DND-41 (cell line): ENCODE measurements around the gene TAB2.

Source experiments
- EZH2 ChIP-seq: IDR thresholded peaks from 3 replicates; pipeline ENCODE4 v1.6.1; 2012; ENCODE audit warnings: borderline replicate concordance, low read depth, mild to moderate bottlenecking, moderate library complexity, low read length, inconsistent platforms; ENCODE audit not compliant: severe bottlenecking
- TF ChIP-seq, protein P1 (sequence below): IDR thresholded peaks from 2 replicates; pipeline ENCODE4 v1.5.1; 2012; ENCODE audit warnings: borderline replicate concordance, low read length, moderate library complexity, mild to moderate bottlenecking; ENCODE audit not compliant: poor library complexity, severe bottlenecking; ENCODE audit errors: extremely low read depth

DNA sequence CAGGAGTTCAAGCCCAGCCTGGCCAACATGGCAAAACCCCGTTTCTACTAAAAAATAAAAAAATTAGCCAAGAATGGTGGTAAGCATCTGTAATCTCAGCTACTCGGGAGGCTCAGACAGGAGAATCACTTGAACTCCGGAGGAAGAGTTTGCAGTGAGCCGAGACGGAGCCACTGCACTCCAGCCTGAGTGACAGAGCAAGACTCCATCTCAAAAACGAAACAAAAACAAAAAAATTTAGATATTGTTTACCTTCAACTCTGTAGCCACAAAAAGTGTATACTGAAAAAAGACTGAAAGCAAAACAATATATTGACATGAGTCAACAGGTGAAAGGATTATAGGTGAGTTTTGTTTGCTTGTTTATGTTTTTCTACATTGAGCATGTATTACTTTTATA, 30.6 kb upstream of the TAB2 start:
- TF ChIP-seq EZH2 = no peak
- TF ChIP-seq, protein P1, sequence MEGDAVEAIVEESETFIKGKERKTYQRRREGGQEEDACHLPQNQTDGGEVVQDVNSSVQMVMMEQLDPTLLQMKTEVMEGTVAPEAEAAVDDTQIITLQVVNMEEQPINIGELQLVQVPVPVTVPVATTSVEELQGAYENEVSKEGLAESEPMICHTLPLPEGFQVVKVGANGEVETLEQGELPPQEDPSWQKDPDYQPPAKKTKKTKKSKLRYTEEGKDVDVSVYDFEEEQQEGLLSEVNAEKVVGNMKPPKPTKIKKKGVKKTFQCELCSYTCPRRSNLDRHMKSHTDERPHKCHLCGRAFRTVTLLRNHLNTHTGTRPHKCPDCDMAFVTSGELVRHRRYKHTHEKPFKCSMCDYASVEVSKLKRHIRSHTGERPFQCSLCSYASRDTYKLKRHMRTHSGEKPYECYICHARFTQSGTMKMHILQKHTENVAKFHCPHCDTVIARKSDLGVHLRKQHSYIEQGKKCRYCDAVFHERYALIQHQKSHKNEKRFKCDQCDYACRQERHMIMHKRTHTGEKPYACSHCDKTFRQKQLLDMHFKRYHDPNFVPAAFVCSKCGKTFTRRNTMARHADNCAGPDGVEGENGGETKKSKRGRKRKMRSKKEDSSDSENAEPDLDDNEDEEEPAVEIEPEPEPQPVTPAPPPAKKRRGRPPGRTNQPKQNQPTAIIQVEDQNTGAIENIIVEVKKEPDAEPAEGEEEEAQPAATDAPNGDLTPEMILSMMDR = no peak
